Activated T-helper 9 cell treated with anti-CD3 and anti-CD28 coated beads, Interleukin-2, amount 50 U/mL, for 16 hours (primary cell): ENCODE measurements around the gene RSAD2.
"Not testable (repeated sequence)": the region's sequence is repeated elsewhere in the genome, so short reads cannot be mapped to it uniquely, and the experiment has no call there.

Experiments
- DNase-seq: peaks from one replicate; pipeline ENCODE4 v3.0.0-alpha.2; 2020; ENCODE audit warnings: low read depth

The RSAD2 gene

GRCh38 chr2:6864231-6864754, 13.3 kb upstream of the RSAD2 start:
- DNase-seq: no peak

GRCh38 chr2:6864923-6865345, 12.6 kb upstream of the RSAD2 start:
- no peak for DNase-seq

GRCh38 chr2:6865346-6866274, 12.0 kb upstream of the RSAD2 start, which contains the start of gene CMPK2:
TSS of gene CMPK2 (minus strand) at chr2:6865907. CDS start at chr2:6865696, 211 bp downstream.
- DNase-seq: peak; percentile 68

GRCh38 chr2:6866275-6866671, 11.3 kb upstream of the RSAD2 start:
- DNase-seq: no peak

GRCh38 chr2:6866982-6867381, 10.6 kb upstream of the RSAD2 start:
- DNase-seq: no peak

- DNase-seq: no peak
Observed at GRCh38 chr2:6872394-6872793, 5.2 kb upstream of the RSAD2 start.

GRCh38 chr2:6874032-6874431, 3.5 kb upstream of the RSAD2 start:
- no peak for DNase-seq

GRCh38 chr2:6876309-6876708, 1.3 kb upstream of the RSAD2 start:
- no peak for DNase-seq

GRCh38 chr2:6878549-6878948, 972 bp downstream of the RSAD2 start:
- no peak for DNase-seq

GRCh38 chr2:6879011-6879410, 1.4 kb downstream of the RSAD2 start:
- DNase-seq: no peak

GRCh38 chr2:6880200-6880733, 2.7 kb downstream of the RSAD2 start:
- DNase-seq: no peak

- DNase-seq: no peak
Observed at GRCh38 chr2:6881046-6881445, 3.5 kb downstream of the RSAD2 start.

- DNase-seq: no peak
Observed at GRCh38 chr2:6881516-6881915, 3.9 kb downstream of the RSAD2 start.

- no peak for DNase-seq
Observed at GRCh38 chr2:6883448-6884122, 6.0 kb downstream of the RSAD2 start.

GRCh38 chr2:6885551-6885950, 8.0 kb downstream of the RSAD2 start:
- no peak for DNase-seq

GRCh38 chr2:6885968-6886367, 8.4 kb downstream of the RSAD2 start:
- DNase-seq: no peak

- no peak for DNase-seq
Observed at GRCh38 chr2:6887751-6888192, 10.2 kb downstream of the RSAD2 start.

- no peak for DNase-seq
Observed at GRCh38 chr2:6888724-6889123, 11.1 kb downstream of the RSAD2 start.

- DNase-seq: no peak
Observed at GRCh38 chr2:6893876-6894482, 16.4 kb downstream of the RSAD2 start.

GRCh38 chr2:6896930-6897759, 19.6 kb downstream of the RSAD2 start:
- no peak for DNase-seq

GRCh38 chr2:6902581-6902980, 25.0 kb downstream of the RSAD2 start:
- DNase-seq: not testable (repeated sequence)
